Stimulated activated CD4-positive, alpha-beta T cell treated with anti-CD3 and anti-CD28 coated beads, Interleukin-4, amount 100 ng/mL, for 4 hours (primary cell): ENCODE measurements around the gene IMP3.
A peak's percentile ranks its signal among the peaks of the same experiment; 100 is the strongest.
"Not testable (repeated sequence)": the region's sequence is repeated elsewhere in the genome, so short reads cannot be mapped to it uniquely, and the experiment has no call there.

ENCODE experiments used
- DNase-seq, 2 experiments: peaks; one replicate each; pipeline ENCODE4 v3.0.0-alpha.2; 2020

IMP3 gene

DNA sequence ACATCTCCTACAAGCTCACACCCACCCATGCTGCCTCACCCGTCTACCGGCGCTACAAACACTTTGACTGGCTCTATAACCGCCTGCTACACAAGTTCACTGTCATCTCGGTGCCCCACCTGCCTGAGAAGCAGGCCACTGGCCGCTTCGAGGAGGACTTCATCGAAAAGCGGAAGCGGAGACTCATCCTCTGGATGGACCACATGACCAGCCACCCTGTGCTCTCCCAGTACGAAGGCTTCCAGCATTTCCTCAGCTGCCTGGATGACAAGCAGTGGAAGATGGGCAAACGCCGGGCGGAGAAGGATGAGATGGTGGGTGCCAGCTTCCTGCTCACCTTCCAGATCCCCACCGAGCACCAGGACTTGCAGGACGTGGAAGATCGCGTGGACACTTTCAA lies 9.8 kb upstream of the IMP3 start:
- DNase-seq: no peak

GRCh38 chr15:75649045-75649761 lies 9.2 kb upstream of the IMP3 start:
- no peak for DNase-seq

DNA sequence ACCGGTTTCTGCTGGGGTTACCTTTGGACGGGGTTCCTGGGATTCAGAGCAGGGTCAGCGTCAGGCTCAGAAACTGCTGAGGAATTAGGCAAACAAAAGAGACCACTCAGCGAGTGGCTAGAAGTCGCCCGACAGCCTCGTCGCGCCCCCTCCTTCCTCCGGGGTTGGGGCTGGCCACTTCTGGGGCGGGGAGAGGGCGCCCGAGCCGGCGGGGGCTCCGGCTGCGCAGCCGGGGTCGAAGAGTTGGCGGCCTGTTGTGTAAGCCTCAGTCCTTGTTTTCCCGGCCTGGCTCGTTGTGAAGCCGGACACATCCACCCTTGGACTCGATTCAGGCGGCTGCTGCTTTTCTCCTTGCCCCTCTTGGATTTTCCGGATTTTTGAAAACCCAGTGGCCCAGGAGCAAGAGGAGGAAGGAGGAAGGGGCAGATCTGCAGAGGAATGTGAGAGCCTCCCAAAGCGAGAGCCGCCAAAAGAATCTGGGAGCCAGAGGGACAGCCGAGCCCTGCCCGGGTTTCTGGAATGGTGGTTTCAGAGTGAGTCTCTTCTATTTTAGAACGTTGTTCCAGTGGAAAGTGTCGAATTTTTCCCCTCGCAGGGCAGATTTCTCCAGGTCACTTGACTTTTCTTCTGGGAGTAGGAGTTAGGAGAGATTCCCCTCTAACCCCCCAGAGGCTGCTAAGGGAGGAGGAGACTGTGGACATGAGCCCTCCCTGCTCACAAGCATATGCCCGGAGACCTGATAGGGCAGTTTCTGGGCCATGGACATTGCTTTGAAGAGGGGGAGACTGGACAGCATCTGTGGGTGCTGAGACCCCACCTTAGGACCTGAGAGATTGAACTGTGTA lies 8.4 kb upstream of the IMP3 start:
- no peak for DNase-seq

DNA sequence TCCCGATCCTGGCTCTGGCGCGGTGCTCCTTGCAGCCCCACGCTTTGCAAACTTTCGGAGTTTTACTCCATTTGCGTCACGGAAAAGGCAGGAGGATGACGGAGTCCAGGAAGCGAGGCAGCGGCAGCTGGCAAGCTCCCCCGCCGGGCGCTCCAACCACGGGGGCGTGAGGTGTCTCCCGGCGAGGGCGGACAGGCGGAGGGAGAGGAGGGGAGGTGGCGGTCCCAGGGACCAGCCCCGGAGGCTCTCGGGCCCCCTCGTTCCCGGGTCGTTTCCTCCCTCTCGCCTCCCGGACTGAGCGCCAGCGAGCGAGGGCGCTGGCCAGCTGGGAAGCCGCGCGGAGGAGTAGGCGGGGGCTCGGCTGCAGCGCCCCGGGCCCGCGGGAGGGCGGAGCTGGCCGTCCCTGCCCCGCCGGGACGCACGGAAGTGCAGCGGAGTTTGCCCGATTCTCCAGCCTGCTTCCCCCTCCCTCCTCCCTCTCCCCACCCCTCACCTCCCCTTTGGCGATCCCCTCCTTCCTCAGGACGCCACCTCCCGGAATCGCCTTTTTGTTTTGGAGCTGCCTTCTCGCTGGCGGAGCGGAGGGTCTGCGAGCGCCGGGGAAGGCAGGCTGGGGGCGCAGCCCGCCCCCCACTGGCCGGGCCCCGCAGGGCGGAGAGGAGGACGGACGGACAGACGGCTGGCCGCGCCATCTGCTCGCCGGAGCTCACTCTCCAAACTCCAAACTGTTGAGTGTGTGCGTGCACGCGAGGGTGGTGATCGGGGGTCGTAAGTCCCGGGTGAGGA lies 7.5 kb upstream of the IMP3 start, which contains the start of gene SNX33:
TSS of gene SNX33 (plus strand) at position 543 of the 786 bp plus-strand sequence. CDS start 1,191 bp downstream, outside the sequence.
- DNase-seq: peak; percentile 54 to 71

- DNase-seq: peak in 1 of 2 experiments; percentile 8
These were observed 6.9 kb upstream of the IMP3 start for GRCh38 chr15:75646944-75647364.

DNA sequence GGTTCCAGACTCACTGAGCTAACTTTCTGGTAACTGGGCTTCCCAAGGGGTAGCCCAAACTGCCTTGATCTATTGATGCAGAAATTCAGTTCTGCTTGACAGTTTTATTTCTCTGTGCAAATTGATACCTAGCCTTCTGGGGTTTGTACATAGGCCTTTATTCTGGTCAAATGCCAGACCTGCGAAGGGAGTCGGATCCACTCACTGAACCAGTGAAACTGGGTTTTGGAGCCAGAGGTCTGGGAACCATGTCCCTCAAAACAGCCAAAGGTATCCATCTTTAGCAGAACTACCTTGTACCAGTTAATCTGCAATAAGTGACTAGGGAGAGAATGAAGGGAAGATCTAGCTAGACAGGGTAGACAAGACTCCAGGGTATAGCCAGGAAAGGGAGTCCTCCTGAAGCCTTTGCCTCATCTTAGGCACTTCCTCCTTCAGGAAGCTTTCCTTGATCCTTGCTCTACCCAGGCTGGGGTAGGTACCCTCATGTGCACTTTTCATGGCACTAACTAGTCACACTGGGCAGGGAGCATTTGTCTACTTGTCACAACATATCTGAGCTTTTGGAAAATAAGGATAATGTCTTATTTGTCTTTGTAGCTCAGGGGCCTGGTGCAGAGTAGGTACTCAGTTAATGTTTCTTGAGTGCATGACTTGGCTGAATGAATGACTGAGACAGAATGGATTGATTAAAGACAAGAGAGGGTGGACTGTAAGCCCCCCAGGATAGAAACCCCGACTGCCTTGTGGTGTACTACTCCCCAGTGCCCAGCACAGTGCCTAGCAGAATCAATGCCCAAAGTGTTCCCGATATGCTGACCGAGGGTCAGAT lies 6.3 kb upstream of the IMP3 start:
- DNase-seq: no peak

DNA sequence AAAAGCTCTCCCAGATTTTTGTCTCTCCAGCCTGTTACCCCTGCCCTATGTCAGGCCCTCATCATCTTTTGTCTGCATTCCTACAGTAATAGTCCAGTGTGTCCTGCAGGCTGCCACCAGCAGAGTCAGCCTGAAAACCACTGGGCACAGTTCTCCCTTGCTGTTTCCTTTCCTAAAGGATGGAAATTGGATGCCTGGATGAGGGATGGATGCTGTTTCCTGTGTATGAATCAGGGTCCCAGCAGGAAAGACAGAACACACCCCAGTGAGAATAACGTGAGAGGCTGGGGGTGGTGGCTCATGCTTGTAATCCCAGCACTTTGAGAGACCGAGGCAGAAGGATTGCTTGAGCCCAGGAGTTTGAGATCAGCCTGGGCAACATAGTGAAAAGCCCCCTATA lies 4.4 kb upstream of the IMP3 start:
- DNase-seq: no peak

DNA sequence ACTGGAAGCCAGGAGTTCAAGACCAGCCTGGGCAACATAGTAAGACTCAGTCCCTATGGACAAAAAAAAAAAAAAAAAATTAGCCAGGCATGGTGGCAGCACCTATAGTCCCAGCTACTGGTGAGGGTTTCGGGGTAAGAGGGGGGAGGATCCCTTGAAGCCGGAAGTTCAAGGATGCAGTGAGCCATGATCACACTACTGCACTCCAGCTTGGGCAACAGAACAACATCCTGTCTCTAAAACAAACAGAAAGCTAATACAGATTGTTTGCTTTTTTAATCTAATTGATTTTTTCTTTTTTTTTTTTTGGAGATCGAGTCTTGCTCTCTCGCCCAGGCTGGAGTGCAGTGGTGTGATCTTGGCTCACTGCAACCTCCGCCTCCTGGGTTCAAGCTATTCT lies 1.6 kb upstream of the IMP3 start:
- DNase-seq: no peak

- no peak for DNase-seq
These were observed 1.1 kb upstream of the IMP3 start for GRCh38 chr15:75641179-75641503.

GRCh38 chr15:75640483-75641178 lies 607 bp upstream of the IMP3 start:
- DNase-seq: peak; percentile 35 to 57

DNA sequence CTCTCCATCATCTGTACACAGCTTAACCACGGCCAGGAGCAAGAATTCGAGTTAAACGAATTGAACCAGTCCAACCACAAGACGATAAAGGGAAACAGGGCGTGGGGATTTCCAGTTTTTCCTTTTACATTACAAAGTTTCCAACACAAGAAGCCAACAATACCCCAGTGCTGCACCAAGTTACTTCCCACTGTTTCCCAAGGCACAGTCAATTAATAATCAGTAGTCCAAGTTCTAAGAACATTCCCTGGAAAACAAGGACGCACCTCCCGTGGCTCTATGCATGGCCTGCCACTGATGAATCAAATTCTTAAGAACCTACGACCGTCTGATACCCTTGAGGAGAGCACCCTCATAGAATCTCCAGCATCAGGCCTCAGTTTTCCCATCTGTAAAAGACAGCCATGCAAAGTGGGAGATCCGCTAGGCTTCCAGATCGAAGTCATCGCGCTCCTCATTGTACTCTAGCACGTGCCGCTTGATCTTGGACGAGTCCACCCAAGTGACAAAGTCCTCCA lies 774 bp downstream of the IMP3 start:
- no peak for DNase-seq

GRCh38 chr15:75637245-75638009 lies 2.6 kb downstream of the IMP3 start:
- DNase-seq: no peak

GRCh38 chr15:75636026-75636425 lies 4.0 kb downstream of the IMP3 start:
- DNase-seq: no peak

DNA sequence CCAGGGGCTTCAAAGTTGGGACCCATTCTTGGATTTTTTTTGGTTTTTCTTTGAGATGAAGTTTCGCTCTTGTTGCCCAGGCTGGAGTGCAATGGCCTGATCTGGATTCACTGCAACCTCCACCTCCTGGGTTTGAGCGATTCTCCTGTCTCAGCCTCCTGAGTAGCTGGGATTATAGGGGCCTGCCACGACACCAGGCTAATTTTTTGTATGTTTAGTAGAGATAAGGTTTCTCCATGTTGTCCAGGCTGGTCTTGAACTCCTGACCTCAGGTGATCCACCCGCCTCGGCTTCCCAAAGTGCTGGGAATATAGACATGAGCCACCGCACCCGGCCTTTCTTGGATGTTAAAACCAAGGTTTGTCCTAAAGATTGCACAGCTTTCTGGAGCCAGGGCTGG lies 6.1 kb downstream of the IMP3 start:
- DNase-seq: not testable (repeated sequence)

DNA sequence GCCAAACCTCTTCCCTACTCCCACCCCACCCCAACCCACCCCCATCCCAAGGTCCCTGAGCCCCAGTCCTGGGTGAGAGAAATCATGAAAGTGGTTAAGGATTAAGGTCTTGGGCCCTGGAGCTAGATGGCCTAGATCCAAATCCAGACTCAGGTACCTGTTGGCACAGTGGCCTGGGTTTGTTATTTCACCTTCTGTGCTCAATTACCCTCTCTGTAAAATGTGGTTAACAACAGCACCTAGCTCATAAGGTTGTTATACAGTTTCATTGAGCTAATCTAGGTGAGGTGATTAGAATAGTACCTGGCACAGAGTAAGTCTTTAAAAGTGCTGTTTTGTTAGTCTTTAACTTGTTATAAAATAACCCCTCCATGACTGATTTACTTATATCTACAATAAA lies 8.1 kb downstream of the IMP3 start:
- DNase-seq: no peak

DNA sequence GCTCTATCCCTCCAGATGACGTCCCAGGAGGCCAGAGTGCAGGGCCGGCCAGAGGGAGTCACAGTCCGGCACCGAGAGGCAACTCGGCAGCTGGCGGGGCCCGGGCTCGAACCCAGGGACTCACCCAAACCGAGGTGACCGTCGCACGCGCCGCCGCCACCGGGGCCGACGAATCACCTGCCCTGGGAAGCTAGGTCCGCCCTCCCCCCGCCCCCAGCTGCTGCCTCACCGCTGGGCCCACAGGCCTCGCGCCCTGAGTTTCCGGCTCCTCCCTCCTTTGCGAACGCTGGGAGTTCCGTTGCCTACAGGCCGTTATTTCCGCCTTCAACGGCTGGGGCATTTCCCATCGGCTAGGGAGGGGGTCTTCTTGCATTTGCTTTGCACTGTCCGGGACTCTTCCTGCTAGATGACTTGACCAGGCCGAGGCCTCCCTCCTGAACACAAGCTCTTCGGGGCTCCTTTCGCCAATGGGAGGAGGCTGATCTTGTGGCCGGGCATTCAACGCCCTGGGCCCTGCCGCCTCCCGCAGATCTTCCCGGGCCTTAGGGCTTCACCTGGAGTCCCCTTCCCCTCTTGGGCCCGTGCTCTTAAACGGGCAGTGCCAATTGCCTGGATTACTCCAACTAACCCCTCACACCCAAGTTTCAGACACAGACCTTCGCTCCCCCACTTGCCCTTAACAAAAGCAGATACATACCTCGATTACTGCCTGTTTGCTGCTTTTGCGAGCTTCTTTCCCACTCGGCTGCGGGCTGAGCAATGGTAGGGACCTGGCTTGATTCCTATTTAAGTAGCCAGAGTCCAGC lies 14.3 kb downstream of the IMP3 start, which contains the start of gene SNUPN:
TSS of gene SNUPN (minus strand) at position 184 of the 806 bp plus-strand sequence. CDS start 4,674 bp downstream, outside the sequence.
- DNase-seq: peak; percentile 92 to 93

GRCh38 chr15:75622505-75622904 lies 17.5 kb downstream of the IMP3 start:
- no peak for DNase-seq

GRCh38 chr15:75620841-75621391 lies 19.1 kb downstream of the IMP3 start:
- DNase-seq: peak in 1 of 2 experiments; percentile 25

GRCh38 chr15:75620058-75620820 lies 19.8 kb downstream of the IMP3 start:
- DNase-seq: no peak
